GM12891 (cell line): ENCODE data around the gene PLCL1.

ENCODE experiments used
- DNase-seq: peaks from one replicate; pipeline ENCODE4 v3.0.0; 2011; ENCODE audit warnings: low spot score; ENCODE audit not compliant: insufficient read length
- FAIRE-seq: peaks from 2 replicates; lab custom pipeline; 2011; peaks lifted over from hg19 to GRCh38; lab: Jason Lieb, UNC
- PAX5 ChIP-seq: IDR thresholded peaks from 2 replicates; pipeline ENCODE4 v1.6.1; 2011; ENCODE audit warnings: low read length, moderate library complexity, mild to moderate bottlenecking; ENCODE audit not compliant: insufficient read depth, severe bottlenecking
- POLR2A ChIP-seq: IDR thresholded peaks from 2 replicates; pipeline ENCODE4 v1.6.1; 2011; ENCODE audit warnings: low read depth, low read length, control low read depth
- POLR2AphosphoS5 ChIP-seq: IDR thresholded peaks from 2 replicates; pipeline ENCODE4 v1.6.1; 2011; ENCODE audit warnings: low read depth, low read length, control low read depth
- POU2F2 ChIP-seq: IDR thresholded peaks from 2 replicates; pipeline ENCODE4 v1.6.1; 2011; ENCODE audit warnings: low read depth, mild to moderate bottlenecking, control low read depth, low read length, moderate library complexity
- SPI1 ChIP-seq: IDR thresholded peaks from 2 replicates; pipeline ENCODE4 v1.6.1; 2011; ENCODE audit warnings: low read depth, low read length, control low read depth
- TAF1 ChIP-seq: IDR thresholded peaks from 2 replicates; pipeline ENCODE4 v1.6.1; 2011; ENCODE audit warnings: low read depth, low read length, control low read depth

The PLCL1 gene

GRCh38 chr2:197914778-197915177, 110.4 kb downstream of the PLCL1 start:
- FAIRE-seq = no peak
- TF ChIP-seq SPI1 = no peak
- no peak for TF ChIP-seq TAF1
- no peak for TF ChIP-seq POU2F2
- no peak for TF ChIP-seq PAX5
- no peak for TF ChIP-seq POLR2AphosphoS5
- no peak for TF ChIP-seq POLR2A
- DNase-seq = no peak

GRCh38 chr2:197915548-197916265, 111.3 kb downstream of the PLCL1 start:
- DNase-seq (no peak), FAIRE-seq (no peak)
- TF ChIP-seq PAX5 = no peak

- FAIRE-seq (no peak), DNase-seq (no peak)
- TF ChIP-seq POLR2AphosphoS5 (no peak), SPI1 (peak; percentile 15; the same call in 1 of the 2 replicates)
Observed at GRCh38 chr2:197919487-197919886, 115.1 kb downstream of the PLCL1 start.

GRCh38 chr2:197920088-197920487, 115.7 kb downstream of the PLCL1 start:
- FAIRE-seq = no peak
- DNase-seq = no peak
- TF ChIP-seq SPI1 (no peak), POLR2A (no peak), POLR2AphosphoS5 (no peak), TAF1 (no peak), PAX5 (no peak), POU2F2 (no peak)

GRCh38 chr2:197920592-197921201, 116.3 kb downstream of the PLCL1 start:
- DNase-seq (no peak), FAIRE-seq (no peak)
- TF ChIP-seq PAX5 = no peak
- TF ChIP-seq POLR2A = no peak
- no peak for TF ChIP-seq POLR2AphosphoS5
- no peak for TF ChIP-seq POU2F2
- no peak for TF ChIP-seq SPI1
- no peak for TF ChIP-seq TAF1

GRCh38 chr2:197924483-197924882, 120.1 kb downstream of the PLCL1 start:
- DNase-seq = no peak
- TF ChIP-seq SPI1 (no peak), POLR2A (no peak), POLR2AphosphoS5 (no peak), PAX5 (no peak), TAF1 (no peak), POU2F2 (no peak)
- no peak for FAIRE-seq

- FAIRE-seq (no peak), DNase-seq (no peak)
- TF ChIP-seq POU2F2 = no peak
- no peak for TF ChIP-seq TAF1
- no peak for TF ChIP-seq POLR2AphosphoS5
- no peak for TF ChIP-seq PAX5
- no peak for TF ChIP-seq SPI1
- no peak for TF ChIP-seq POLR2A
Observed at GRCh38 chr2:197925204-197925603, 120.8 kb downstream of the PLCL1 start.

- DNase-seq = no peak
- TF ChIP-seq POLR2A (no peak), POU2F2 (no peak), POLR2AphosphoS5 (no peak), TAF1 (no peak), SPI1 (no peak), PAX5 (no peak)
- no peak for FAIRE-seq
Observed at GRCh38 chr2:197925976-197926375, 121.6 kb downstream of the PLCL1 start.

GRCh38 chr2:197926673-197927072, 122.3 kb downstream of the PLCL1 start:
- DNase-seq (no peak), FAIRE-seq (no peak)
- TF ChIP-seq SPI1 (no peak), PAX5 (no peak), TAF1 (no peak), POLR2A (no peak), POU2F2 (no peak), POLR2AphosphoS5 (no peak)

- no peak for DNase-seq
- FAIRE-seq = no peak
- TF ChIP-seq PAX5 = no peak
Observed at GRCh38 chr2:197927994-197928393, 123.6 kb downstream of the PLCL1 start.
